ENCODE measurements around the gene C1QA. TPM values are rescaled to one million over a fixed set of nuclear protein-coding genes. Genes with fewer than 3 reads are reported as not detected.

Gene C1QA, protein sequence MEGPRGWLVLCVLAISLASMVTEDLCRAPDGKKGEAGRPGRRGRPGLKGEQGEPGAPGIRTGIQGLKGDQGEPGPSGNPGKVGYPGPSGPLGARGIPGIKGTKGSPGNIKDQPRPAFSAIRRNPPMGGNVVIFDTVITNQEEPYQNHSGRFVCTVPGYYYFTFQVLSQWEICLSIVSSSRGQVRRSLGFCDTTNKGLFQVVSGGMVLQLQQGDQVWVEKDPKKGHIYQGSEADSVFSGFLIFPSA
- 0.50 to 0.92 TPM (median 0.76 TPM) in 3 replicates for total RNA-seq (2021)
- Bru-seq, nascent RNA: not detected
- long read RNA-seq, experiment 1: 0 reads
- long read RNA-seq, experiment 2: 0 reads
- long read RNA-seq, experiment 3: 0 reads

DNA sequence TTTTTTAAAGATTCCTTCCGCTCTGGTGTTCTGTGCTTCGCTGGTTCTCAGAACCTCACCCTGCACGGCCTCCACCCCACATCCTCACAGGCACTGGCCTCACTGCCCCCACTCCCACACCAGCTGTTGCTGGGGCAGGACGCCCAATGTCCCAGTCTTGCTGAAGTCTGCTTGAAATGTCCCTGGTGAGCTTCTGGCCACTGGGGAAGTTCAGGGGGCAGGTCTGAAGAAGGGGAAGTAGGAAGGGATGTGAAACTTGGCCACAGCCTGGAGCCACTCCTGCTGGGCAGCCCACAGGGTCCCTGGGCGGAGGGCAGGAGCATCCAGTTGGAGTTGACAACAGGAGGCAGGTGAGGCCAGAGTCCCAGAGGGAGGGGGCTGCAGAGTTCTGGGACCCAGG, at the start of gene C1QA:
C1QA (plus strand) TSS at position 276 of the 400 bp plus-strand sequence. CDS start 989 bp downstream, outside the sequence.
- ChIA-PET CTCF (interaction anchor here (0.6 to 1.4 kb wide), 3 partner anchors 10 to 319 kb away, joined by 3 to 5 read pairs (median 3); no protein-coding TSS in a partner anchor), POLR2A (no interaction called here)
- Mint-ChIP-seq H3K27me3 (ENCODE audit: low read depth) (no peaks in the 10 kb centered on the region; the same call in 1 of the 2 replicates), H3K27ac (no peak within 1 kb of the TSS; the same call in none of the 2 replicates), H3K4me3 (no peak within 1 kb of the TSS), H3K36me3 (no peaks in the 10 kb centered on the region), H3K4me1 (peaks cover 11% of the 10 kb centered on the region), H3K9me3 (no peaks in the 10 kb centered on the region)
- no peak for ATAC-seq
- TF ChIP-seq MXD4 (CRISPR knock-in tag; IDR thresholded peaks at IDR 0.05; ENCODE audit: borderline replicate concordance) (no peak), CREM (CRISPR knock-in tag; IDR thresholded peaks at IDR 0.05) (no peak), NR2C2 (CRISPR knock-in tag; IDR thresholded peaks at IDR 0.05) (no peak), SP1 (CRISPR knock-in tag; conservative IDR thresholded peaks at IDR 0.05) (no peak), CREB1 (CRISPR knock-in tag; IDR thresholded peaks at IDR 0.05) (no peak), RELA (CRISPR knock-in tag; IDR thresholded peaks at IDR 0.05; ENCODE audit: borderline replicate concordance) (no peak), IRF2 (CRISPR knock-in tag; IDR thresholded peaks at IDR 0.05; ENCODE audit: borderline replicate concordance, low read depth) (no peak), TP53 (CRISPR knock-in tag; IDR thresholded peaks at IDR 0.05) (no peak), NFYB (CRISPR knock-in tag; conservative IDR thresholded peaks at IDR 0.05; ENCODE audit: low read depth) (no peak), JAZF1 (CRISPR knock-in tag; IDR thresholded peaks at IDR 0.05) (no peak)
- TF ChIP-seq, protein P1, sequence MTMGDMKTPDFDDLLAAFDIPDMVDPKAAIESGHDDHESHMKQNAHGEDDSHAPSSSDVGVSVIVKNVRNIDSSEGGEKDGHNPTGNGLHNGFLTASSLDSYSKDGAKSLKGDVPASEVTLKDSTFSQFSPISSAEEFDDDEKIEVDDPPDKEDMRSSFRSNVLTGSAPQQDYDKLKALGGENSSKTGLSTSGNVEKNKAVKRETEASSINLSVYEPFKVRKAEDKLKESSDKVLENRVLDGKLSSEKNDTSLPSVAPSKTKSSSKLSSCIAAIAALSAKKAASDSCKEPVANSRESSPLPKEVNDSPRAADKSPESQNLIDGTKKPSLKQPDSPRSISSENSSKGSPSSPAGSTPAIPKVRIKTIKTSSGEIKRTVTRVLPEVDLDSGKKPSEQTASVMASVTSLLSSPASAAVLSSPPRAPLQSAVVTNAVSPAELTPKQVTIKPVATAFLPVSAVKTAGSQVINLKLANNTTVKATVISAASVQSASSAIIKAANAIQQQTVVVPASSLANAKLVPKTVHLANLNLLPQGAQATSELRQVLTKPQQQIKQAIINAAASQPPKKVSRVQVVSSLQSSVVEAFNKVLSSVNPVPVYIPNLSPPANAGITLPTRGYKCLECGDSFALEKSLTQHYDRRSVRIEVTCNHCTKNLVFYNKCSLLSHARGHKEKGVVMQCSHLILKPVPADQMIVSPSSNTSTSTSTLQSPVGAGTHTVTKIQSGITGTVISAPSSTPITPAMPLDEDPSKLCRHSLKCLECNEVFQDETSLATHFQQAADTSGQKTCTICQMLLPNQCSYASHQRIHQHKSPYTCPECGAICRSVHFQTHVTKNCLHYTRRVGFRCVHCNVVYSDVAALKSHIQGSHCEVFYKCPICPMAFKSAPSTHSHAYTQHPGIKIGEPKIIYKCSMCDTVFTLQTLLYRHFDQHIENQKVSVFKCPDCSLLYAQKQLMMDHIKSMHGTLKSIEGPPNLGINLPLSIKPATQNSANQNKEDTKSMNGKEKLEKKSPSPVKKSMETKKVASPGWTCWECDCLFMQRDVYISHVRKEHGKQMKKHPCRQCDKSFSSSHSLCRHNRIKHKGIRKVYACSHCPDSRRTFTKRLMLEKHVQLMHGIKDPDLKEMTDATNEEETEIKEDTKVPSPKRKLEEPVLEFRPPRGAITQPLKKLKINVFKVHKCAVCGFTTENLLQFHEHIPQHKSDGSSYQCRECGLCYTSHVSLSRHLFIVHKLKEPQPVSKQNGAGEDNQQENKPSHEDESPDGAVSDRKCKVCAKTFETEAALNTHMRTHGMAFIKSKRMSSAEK (CRISPR knock-in tag; IDR thresholded peaks at IDR 0.05; ENCODE audit: borderline replicate concordance): no peak
- TF ChIP-seq, protein P2, sequence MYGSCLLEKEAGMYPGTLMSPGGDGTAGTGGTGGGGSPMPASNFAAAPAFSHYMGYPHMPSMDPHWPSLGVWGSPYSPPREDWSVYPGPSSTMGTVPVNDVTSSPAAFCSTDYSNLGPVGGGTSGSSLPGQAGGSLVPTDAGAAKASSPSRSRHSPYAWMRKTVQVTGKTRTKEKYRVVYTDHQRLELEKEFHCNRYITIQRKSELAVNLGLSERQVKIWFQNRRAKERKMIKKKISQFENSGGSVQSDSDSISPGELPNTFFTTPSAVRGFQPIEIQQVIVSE (CRISPR knock-in tag; IDR thresholded peaks at IDR 0.05; ENCODE audit: borderline replicate concordance): no peak
- TF ChIP-seq, protein P3, sequence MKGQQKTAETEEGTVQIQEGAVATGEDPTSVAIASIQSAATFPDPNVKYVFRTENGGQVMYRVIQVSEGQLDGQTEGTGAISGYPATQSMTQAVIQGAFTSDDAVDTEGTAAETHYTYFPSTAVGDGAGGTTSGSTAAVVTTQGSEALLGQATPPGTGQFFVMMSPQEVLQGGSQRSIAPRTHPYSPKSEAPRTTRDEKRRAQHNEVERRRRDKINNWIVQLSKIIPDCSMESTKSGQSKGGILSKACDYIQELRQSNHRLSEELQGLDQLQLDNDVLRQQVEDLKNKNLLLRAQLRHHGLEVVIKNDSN (CRISPR knock-in tag; IDR thresholded peaks at IDR 0.05): no peak
- TF ChIP-seq, protein P4, sequence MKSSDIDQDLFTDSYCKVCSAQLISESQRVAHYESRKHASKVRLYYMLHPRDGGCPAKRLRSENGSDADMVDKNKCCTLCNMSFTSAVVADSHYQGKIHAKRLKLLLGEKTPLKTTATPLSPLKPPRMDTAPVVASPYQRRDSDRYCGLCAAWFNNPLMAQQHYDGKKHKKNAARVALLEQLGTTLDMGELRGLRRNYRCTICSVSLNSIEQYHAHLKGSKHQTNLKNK (CRISPR knock-in tag; IDR thresholded peaks at IDR 0.05): no peak
- TF ChIP-seq, protein P5, sequence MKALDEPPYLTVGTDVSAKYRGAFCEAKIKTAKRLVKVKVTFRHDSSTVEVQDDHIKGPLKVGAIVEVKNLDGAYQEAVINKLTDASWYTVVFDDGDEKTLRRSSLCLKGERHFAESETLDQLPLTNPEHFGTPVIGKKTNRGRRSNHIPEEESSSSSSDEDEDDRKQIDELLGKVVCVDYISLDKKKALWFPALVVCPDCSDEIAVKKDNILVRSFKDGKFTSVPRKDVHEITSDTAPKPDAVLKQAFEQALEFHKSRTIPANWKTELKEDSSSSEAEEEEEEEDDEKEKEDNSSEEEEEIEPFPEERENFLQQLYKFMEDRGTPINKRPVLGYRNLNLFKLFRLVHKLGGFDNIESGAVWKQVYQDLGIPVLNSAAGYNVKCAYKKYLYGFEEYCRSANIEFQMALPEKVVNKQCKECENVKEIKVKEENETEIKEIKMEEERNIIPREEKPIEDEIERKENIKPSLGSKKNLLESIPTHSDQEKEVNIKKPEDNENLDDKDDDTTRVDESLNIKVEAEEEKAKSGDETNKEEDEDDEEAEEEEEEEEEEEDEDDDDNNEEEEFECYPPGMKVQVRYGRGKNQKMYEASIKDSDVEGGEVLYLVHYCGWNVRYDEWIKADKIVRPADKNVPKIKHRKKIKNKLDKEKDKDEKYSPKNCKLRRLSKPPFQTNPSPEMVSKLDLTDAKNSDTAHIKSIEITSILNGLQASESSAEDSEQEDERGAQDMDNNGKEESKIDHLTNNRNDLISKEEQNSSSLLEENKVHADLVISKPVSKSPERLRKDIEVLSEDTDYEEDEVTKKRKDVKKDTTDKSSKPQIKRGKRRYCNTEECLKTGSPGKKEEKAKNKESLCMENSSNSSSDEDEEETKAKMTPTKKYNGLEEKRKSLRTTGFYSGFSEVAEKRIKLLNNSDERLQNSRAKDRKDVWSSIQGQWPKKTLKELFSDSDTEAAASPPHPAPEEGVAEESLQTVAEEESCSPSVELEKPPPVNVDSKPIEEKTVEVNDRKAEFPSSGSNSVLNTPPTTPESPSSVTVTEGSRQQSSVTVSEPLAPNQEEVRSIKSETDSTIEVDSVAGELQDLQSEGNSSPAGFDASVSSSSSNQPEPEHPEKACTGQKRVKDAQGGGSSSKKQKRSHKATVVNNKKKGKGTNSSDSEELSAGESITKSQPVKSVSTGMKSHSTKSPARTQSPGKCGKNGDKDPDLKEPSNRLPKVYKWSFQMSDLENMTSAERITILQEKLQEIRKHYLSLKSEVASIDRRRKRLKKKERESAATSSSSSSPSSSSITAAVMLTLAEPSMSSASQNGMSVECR (CRISPR knock-in tag; IDR thresholded peaks at IDR 0.05; ENCODE audit: borderline replicate concordance): no peak
- TF ChIP-seq, protein P6, sequence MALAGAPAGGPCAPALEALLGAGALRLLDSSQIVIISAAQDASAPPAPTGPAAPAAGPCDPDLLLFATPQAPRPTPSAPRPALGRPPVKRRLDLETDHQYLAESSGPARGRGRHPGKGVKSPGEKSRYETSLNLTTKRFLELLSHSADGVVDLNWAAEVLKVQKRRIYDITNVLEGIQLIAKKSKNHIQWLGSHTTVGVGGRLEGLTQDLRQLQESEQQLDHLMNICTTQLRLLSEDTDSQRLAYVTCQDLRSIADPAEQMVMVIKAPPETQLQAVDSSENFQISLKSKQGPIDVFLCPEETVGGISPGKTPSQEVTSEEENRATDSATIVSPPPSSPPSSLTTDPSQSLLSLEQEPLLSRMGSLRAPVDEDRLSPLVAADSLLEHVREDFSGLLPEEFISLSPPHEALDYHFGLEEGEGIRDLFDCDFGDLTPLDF (CRISPR knock-in tag; IDR thresholded peaks at IDR 0.05): no peak
- TF ChIP-seq, protein P7, sequence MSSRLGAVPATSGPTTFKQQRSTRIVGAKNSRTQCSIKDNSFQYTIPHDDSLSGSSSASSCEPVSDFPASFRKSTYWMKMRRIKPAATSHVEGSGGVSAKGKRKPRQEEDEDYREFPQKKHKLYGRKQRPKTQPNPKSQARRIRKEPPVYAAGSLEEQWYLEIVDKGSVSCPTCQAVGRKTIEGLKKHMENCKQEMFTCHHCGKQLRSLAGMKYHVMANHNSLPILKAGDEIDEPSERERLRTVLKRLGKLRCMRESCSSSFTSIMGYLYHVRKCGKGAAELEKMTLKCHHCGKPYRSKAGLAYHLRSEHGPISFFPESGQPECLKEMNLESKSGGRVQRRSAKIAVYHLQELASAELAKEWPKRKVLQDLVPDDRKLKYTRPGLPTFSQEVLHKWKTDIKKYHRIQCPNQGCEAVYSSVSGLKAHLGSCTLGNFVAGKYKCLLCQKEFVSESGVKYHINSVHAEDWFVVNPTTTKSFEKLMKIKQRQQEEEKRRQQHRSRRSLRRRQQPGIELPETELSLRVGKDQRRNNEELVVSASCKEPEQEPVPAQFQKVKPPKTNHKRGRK (CRISPR knock-in tag; IDR thresholded peaks at IDR 0.05; ENCODE audit: borderline replicate concordance): no peak
- TF ChIP-seq, protein P8, sequence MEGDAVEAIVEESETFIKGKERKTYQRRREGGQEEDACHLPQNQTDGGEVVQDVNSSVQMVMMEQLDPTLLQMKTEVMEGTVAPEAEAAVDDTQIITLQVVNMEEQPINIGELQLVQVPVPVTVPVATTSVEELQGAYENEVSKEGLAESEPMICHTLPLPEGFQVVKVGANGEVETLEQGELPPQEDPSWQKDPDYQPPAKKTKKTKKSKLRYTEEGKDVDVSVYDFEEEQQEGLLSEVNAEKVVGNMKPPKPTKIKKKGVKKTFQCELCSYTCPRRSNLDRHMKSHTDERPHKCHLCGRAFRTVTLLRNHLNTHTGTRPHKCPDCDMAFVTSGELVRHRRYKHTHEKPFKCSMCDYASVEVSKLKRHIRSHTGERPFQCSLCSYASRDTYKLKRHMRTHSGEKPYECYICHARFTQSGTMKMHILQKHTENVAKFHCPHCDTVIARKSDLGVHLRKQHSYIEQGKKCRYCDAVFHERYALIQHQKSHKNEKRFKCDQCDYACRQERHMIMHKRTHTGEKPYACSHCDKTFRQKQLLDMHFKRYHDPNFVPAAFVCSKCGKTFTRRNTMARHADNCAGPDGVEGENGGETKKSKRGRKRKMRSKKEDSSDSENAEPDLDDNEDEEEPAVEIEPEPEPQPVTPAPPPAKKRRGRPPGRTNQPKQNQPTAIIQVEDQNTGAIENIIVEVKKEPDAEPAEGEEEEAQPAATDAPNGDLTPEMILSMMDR (IDR thresholded peaks at IDR 0.05): no peak
- no peak for DNase-seq (ENCODE audit: low spot score)

Measured in WTC11 (cell line).